Activated CD8-positive, alpha-beta T cell treated with anti-CD3 and anti-CD28 coated beads for 36 hours (primary cell): ENCODE data around the gene FBN2. TPM values are rescaled to one million over a fixed set of nuclear protein-coding genes. Genes with fewer than 3 reads are reported as not detected.

ENCODE experiments used
- ATAC-seq: fragments of 200-7000 bp; cut with Tn5 transposase; one replicate; pipeline ENCODE4 v1.10.0; 2021; ENCODE audit warnings: mild to moderate bottlenecking, moderate library complexity
- CTCF ChIA-PET: fragments of 350-600 bp; sonication (Branson Sonifier 250); formaldehyde crosslinking; loops from one replicate; lab custom pipeline; 2021; ENCODE audit warnings: antibody characterized with exemption; lab: Charles Lee
- POLR2A ChIA-PET: fragments of 350-600 bp; sonication (Branson Sonifier 250); formaldehyde crosslinking; loops from one replicate; lab custom pipeline; 2021; ENCODE audit warnings: antibody characterized with exemption; lab: Charles Lee
- DNase-seq: peaks from one replicate; pipeline ENCODE4 v3.0.0-alpha.2; 2020
- H3K27ac Mint-ChIP-seq: one replicate; pipeline ENCODE4 v1.8.0; 2021; ENCODE audit warnings: mild to moderate bottlenecking, mixed read lengths
- H3K27me3 Mint-ChIP-seq: one replicate; pipeline ENCODE4 v1.8.0; 2021; ENCODE audit warnings: mixed read lengths
- H3K36me3 Mint-ChIP-seq: one replicate; pipeline ENCODE4 v1.8.0; 2021; ENCODE audit warnings: low read depth, mixed read lengths
- H3K4me1 Mint-ChIP-seq: one replicate; pipeline ENCODE4 v1.8.0; 2021; ENCODE audit warnings: low read depth, mixed read lengths
- H3K4me3 Mint-ChIP-seq: one replicate; pipeline ENCODE4 v1.8.0; 2021; ENCODE audit warnings: mild to moderate bottlenecking, moderate library complexity, mixed read lengths
- H3K9me3 Mint-ChIP-seq: one replicate; pipeline ENCODE4 v1.8.0; 2021; ENCODE audit warnings: mixed read lengths
- intact Hi-C: fragments of 100-400 bp; cut with micrococcal nuclease; formaldehyde crosslinking; loops from one replicate; pipeline ENCODE4 v1.10.0; 2022
- total RNA-seq, 2 experiments: library from RNA; stranded (reverse); gene quantifications; one replicate each; pipeline ENCODE4 v1.2.3, GENCODE V29; 2021
- TF ChIP-seq, protein P1 (sequence below): fragments of 200-600 bp; IDR thresholded peaks from one replicate; pipeline ENCODE4 v1.8.0; 2022; ENCODE audit warnings: antibody characterized with exemption, mild to moderate bottlenecking

The FBN2 gene
- total RNA-seq, 2 experiments from 2014 or later: not detected

DNA sequence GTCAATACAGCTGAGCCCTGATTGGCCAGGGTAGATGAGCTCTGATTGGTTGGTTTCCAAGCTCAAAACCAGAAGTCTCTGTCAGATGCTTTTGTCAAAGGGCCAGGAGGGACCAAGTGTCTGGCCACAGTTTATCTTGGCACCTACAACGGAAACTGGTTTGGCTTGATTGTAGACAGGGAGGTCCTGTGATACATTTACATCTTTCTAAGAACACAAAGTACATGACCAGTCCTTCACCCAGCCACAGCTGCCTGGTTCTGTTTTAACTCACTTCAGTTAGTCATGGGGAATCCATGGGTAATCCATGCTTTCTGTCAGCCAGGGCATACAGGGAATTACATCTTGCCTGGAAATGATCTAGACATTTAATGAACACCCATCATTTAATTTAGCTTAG is 283.3 kb downstream of the FBN2 start:
- TF ChIP-seq, protein P1, sequence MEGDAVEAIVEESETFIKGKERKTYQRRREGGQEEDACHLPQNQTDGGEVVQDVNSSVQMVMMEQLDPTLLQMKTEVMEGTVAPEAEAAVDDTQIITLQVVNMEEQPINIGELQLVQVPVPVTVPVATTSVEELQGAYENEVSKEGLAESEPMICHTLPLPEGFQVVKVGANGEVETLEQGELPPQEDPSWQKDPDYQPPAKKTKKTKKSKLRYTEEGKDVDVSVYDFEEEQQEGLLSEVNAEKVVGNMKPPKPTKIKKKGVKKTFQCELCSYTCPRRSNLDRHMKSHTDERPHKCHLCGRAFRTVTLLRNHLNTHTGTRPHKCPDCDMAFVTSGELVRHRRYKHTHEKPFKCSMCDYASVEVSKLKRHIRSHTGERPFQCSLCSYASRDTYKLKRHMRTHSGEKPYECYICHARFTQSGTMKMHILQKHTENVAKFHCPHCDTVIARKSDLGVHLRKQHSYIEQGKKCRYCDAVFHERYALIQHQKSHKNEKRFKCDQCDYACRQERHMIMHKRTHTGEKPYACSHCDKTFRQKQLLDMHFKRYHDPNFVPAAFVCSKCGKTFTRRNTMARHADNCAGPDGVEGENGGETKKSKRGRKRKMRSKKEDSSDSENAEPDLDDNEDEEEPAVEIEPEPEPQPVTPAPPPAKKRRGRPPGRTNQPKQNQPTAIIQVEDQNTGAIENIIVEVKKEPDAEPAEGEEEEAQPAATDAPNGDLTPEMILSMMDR: no peak
- ATAC-seq (no peak), DNase-seq (no peak)
- intact Hi-C loops: no loop called here
- ChIA-PET CTCF (no interaction called here), POLR2A (no interaction called here)
- no peak overlapping the region for H3K27ac Mint-ChIP-seq
- H3K9me3 Mint-ChIP-seq: no peaks in the 10 kb centered on the region
- no peaks in the 10 kb centered on the region for H3K36me3 Mint-ChIP-seq
- peaks cover 5% of the 10 kb centered on the region for H3K27me3 Mint-ChIP-seq
- no peak overlapping the region for H3K4me3 Mint-ChIP-seq
- no peaks in the 10 kb centered on the region for H3K4me1 Mint-ChIP-seq

- ChIA-PET POLR2A (no interaction called here), CTCF (no interaction called here)
- no peak overlapping the region for H3K4me3 Mint-ChIP-seq
- ATAC-seq (no peak), DNase-seq (no peak)
- no peaks in the 10 kb centered on the region for H3K9me3 Mint-ChIP-seq
- H3K36me3 Mint-ChIP-seq: no peaks in the 10 kb centered on the region
- TF ChIP-seq, protein P1: no peak
- H3K4me1 Mint-ChIP-seq: no peaks in the 10 kb centered on the region
- H3K27me3 Mint-ChIP-seq: peaks cover 5% of the 10 kb centered on the region
- H3K27ac Mint-ChIP-seq: no peak overlapping the region
- intact Hi-C loops: no loop called here
These were observed 284.2 kb downstream of the FBN2 start for GRCh38 chr5:128253880-128254279.

DNA sequence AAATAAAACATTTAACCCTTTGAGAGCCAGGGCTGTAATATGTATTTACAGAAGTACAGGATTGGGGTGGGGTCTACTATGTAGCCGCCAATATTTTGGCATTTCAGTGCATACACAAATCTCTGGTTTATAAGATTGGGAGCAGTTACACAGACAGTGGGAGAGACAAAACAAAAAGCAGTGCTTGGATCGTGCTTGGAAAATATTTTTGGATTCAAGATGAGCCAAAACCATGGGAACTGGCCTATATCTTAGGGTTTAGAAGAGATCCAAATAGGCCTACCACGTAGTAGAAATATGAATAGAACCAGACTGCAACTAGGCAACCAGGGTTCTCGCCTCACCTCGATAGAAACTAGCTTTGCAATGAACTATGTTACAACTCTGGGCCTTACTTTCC is 284.9 kb downstream of the FBN2 start:
- ATAC-seq (no peak), DNase-seq (no peak)
- intact Hi-C loops: no loop called here
- Mint-ChIP-seq H3K4me3 (no peak overlapping the region), H3K27me3 (peaks cover 5% of the 10 kb centered on the region), H3K27ac (no peak overlapping the region), H3K9me3 (no peaks in the 10 kb centered on the region), H3K36me3 (no peaks in the 10 kb centered on the region), H3K4me1 (no peaks in the 10 kb centered on the region)
- ChIA-PET CTCF (no interaction called here), POLR2A (interaction anchor here (0.6 kb wide), 1 partner anchor 17 kb away, joined by 3 read pairs; no protein-coding TSS in a partner anchor)
- TF ChIP-seq, protein P1: no peak

- Mint-ChIP-seq H3K27ac (no peak overlapping the region), H3K9me3 (no peaks in the 10 kb centered on the region), H3K4me3 (no peak overlapping the region), H3K27me3 (peaks cover 5% of the 10 kb centered on the region), H3K4me1 (no peaks in the 10 kb centered on the region), H3K36me3 (no peaks in the 10 kb centered on the region)
- TF ChIP-seq, protein P1: no peak
- ChIA-PET CTCF (no interaction called here), POLR2A (interaction anchor here (0.6 kb wide), 1 partner anchor 18 kb away, joined by 3 read pairs; no protein-coding TSS in a partner anchor)
- intact Hi-C loops: no loop called here
- DNase-seq (no peak), ATAC-seq (no peak)
These were observed 285.3 kb downstream of the FBN2 start for GRCh38 chr5:128252756-128253155.

GRCh38 chr5:128252196-128252595 is 285.8 kb downstream of the FBN2 start:
- H3K4me3 Mint-ChIP-seq: no peak overlapping the region
- H3K27ac Mint-ChIP-seq: no peak overlapping the region
- ChIA-PET POLR2A (no interaction called here), CTCF (no interaction called here)
- peaks cover 3% of the 10 kb centered on the region for H3K27me3 Mint-ChIP-seq
- H3K9me3 Mint-ChIP-seq: no peaks in the 10 kb centered on the region
- no peaks in the 10 kb centered on the region for H3K36me3 Mint-ChIP-seq
- TF ChIP-seq, protein P1: no peak
- H3K4me1 Mint-ChIP-seq: no peaks in the 10 kb centered on the region
- DNase-seq (no peak), ATAC-seq (no peak)
- intact Hi-C loops: no loop called here
